K562 (cell line): Measurements from ENCODE around the gene TWSG1. TPM values are rescaled to one million over a fixed set of nuclear protein-coding genes. Genes with fewer than 3 reads are reported as not detected.
"Not testable (repeated sequence)": the region's sequence is repeated elsewhere in the genome, so short reads cannot be mapped to it uniquely, and the experiment has no call there.

Source experiments
- ATAC-seq: fragments of 200-7000 bp; cut with Tn5 transposase; 3 replicates; pipeline ENCODE4 v1.9.1; 2020; ENCODE audit warnings: moderate library complexity
- BruUV-seq: library from RNA; stranded (reverse); fragments of 400-500 nt; replicated peaks from 2 replicates; lab custom pipeline; 2021; lab: Mats Ljungman, UMichigan
- CTCF ChIA-PET: fragments of 300-600 bp; formaldehyde crosslinking; extraction: SDS; loops from one replicate; lab custom pipeline; 2021; ENCODE audit warnings: low intra/inter-chr PET ratio; lab: Yijun Ruan, JAX
- POLR2A ChIA-PET: fragments of 300-600, 350-650 bp; sonication (Branson Sonifier 250); formaldehyde crosslinking; extraction: SDS; loops from one replicate; lab custom pipeline; 2021; ENCODE audit warnings: antibody characterized with exemption, inconsistent platforms; lab: Yijun Ruan, JAX
- DNase-seq, 4 experiments: peaks; one replicate each; pipeline versions ENCODE4 v3.0.0 to v3.0.0-alpha.2; 2011 to 2018; ENCODE audit warnings: low spot score in 3 of 4, mixed read lengths in 3 of 4; ENCODE audit errors: extremely low read depth in 1 of 4
- FAIRE-seq: peaks from 2 replicates; lab custom pipeline; 2011; peaks lifted over from hg19 to GRCh38; lab: Jason Lieb, UNC
- H2AFZ ChIP-seq: 2 replicates; pipeline ENCODE4 v1.6.0; 2011; ENCODE audit warnings: low read depth, low read length, control low read depth, inconsistent platforms
- H3K27ac ChIP-seq: fragments of 200-600 bp; 3 replicates; pipeline ENCODE4 v1.8.0; 2011; ENCODE audit warnings: low read depth, mild to moderate bottlenecking, control low read depth, inconsistent platforms, low read length, moderate library complexity, mixed read lengths; ENCODE audit errors: extremely low read depth
- H3K27me3 ChIP-seq, 2 experiments: fragments of 300-600 bp in 1 of 2; 2 replicates in 1 of 2; 3 replicates in 1 of 2; pipeline versions ENCODE4 v1.6.0 to v1.8.0; 2011; ENCODE audit warnings: inconsistent platforms in 2 of 2, low read length in 2 of 2, mild to moderate bottlenecking in 1 of 2, mixed read lengths in 1 of 2, moderate library complexity in 1 of 2; ENCODE audit not compliant: control insufficient read depth in 2 of 2, insufficient read depth in 2 of 2
- H3K36me3 ChIP-seq: fragments of 300-600 bp; 3 replicates; pipeline ENCODE4 v1.8.0; 2011; ENCODE audit warnings: mild to moderate bottlenecking, low read length, inconsistent platforms; ENCODE audit not compliant: control insufficient read depth, insufficient read depth
- H3K4me1 ChIP-seq, 2 experiments: fragments of 200-600 bp in 1 of 2; replicated peaks in 1 of 2; 2 replicates in 1 of 2; 3 replicates in 1 of 2; pipeline versions ENCODE4 v1.5.1 to v1.8.0; 2011; ENCODE audit warnings: inconsistent platforms in 2 of 2, low read length in 2 of 2, mild to moderate bottlenecking in 1 of 2, mixed read lengths in 1 of 2, moderate library complexity in 1 of 2; ENCODE audit not compliant: control insufficient read depth in 2 of 2, insufficient read depth in 2 of 2
- H3K4me2 ChIP-seq: 2 replicates; pipeline ENCODE4 v1.6.1; 2011; ENCODE audit warnings: low read length, control low read depth, inconsistent platforms, mixed read lengths; ENCODE audit not compliant: insufficient read depth
- H3K4me3 ChIP-seq: fragments of 200-600 bp; sonication (generic), shearing (Covaris generic); 2 replicates; pipeline ENCODE4 v1.5.1; 2016; ENCODE audit warnings: control low read depth, inconsistent platforms
- H3K79me2 ChIP-seq: fragments of 200-600 bp; 3 replicates; pipeline ENCODE4 v1.8.0; 2011; ENCODE audit warnings: low read length, inconsistent platforms; ENCODE audit not compliant: control insufficient read depth, insufficient read depth
- H3K9ac ChIP-seq, 2 experiments: 2 replicates each; pipeline versions ENCODE4 v1.6.0 to v1.6.1; 2011; ENCODE audit warnings: low read depth in 2 of 2, low read length in 2 of 2, control low read depth in 1 of 2, inconsistent platforms in 1 of 2, mild to moderate bottlenecking in 1 of 2, mixed read lengths in 1 of 2; ENCODE audit not compliant: insufficient read depth in 1 of 2
- H3K9me1 ChIP-seq: one replicate; pipeline ENCODE4 v1.6.0; 2011; ENCODE audit warnings: inconsistent platforms, mild to moderate bottlenecking, low read length, moderate library complexity; ENCODE audit not compliant: control insufficient read depth, insufficient read depth
- H3K9me3 ChIP-seq: replicated peaks from 2 replicates; pipeline ENCODE4 v1.5.1; 2011; ENCODE audit warnings: low read depth, low read length, inconsistent platforms; ENCODE audit not compliant: control insufficient read depth, insufficient read depth
- H4K20me1 ChIP-seq: replicated peaks from 2 replicates; pipeline ENCODE4 v1.6.1; 2011; ENCODE audit warnings: low read length, inconsistent platforms, mixed read lengths; ENCODE audit not compliant: control insufficient read depth, insufficient read depth
- CEBPB ChIP-seq: fragments of 450-650 bp; IDR thresholded peaks from 2 replicates; pipeline ENCODE4 v1.6.1; 2016; ENCODE audit warnings: missing genetic modification characterization, missing compliant biosample characterization
- L3MBTL2 ChIP-seq: fragments of 450-650 bp; IDR thresholded peaks from 2 replicates; pipeline ENCODE4 v1.6.1; 2016; ENCODE audit warnings: mild to moderate bottlenecking, moderate library complexity
- PURB ChIP-seq: sonication (generic); formaldehyde crosslinking; IDR thresholded peaks from 2 replicates; pipeline ENCODE4 v1.9.0; 2021; ENCODE audit warnings: low read depth, mild to moderate bottlenecking, missing genetic modification reagents
- ZHX1 ChIP-seq: fragments of 150-350 bp; conservative IDR thresholded peaks from 2 replicates; pipeline ENCODE4 v1.6.1; 2014; ENCODE audit warnings: low read length
- WGBS: fragments of 100-300 bp; shearing (Covaris generic); methylation state at CpG from one replicate; pipeline ENCODE4 v1.1.6; 2016; ENCODE audit warnings: low coverage, mixed read lengths; ENCODE audit not compliant: insufficient coverage; ENCODE audit errors: missing lambda C conversion rate; 5-methylcytosine and 5-hydroxymethylcytosine counted together
- in situ Hi-C: fragments of 300-500 bp; cut with MboI; formaldehyde crosslinking; loops from 4 replicates; pipeline ENCODE4 v1.15.0; 2018; ENCODE audit warnings: inconsistent platforms, mixed read lengths
- intact Hi-C: fragments of 100-400 bp; cut with micrococcal nuclease; formaldehyde crosslinking; loops from 2 replicates; pipeline ENCODE4 v1.14.2; 2022
- polyA plus RNA-seq, 8 experiments: library from polyadenylated mRNA; depleted of rRNA in 4 of 8; stranded (reverse) in 5 of 8; unstranded in 3 of 8; fragments of >200 nt; fragmentation: Nextera tagmentation in 2 of 8; fragmentation: Illumina TruSeq in 1 of 8; extraction: Ambion mirVana in 2 of 8; extraction: Trizol in 1 of 8; gene quantifications; 2 replicates each; pipeline versions ENCODE4 v1.2.1 to v1.2.3, GENCODE V29; 2011 to 2014; ENCODE audit warnings: inconsistent platforms in 1 of 8, missing spikeins in 1 of 8
- total RNA-seq, 7 experiments: library from RNA; depleted of rRNA in 6 of 7; stranded (reverse); fragments of >200 nt in 6 of 7; fragmentation: Illumina TruSeq in 2 of 7; extraction: Trizol in 2 of 7; gene quantifications; 2 replicates each; pipeline versions ENCODE4 v1.2.1 to v1.2.3, GENCODE V29; 2011 to 2021; ENCODE audit warnings: low replicate concordance in 1 of 7

The TWSG1 gene
- total and polyA plus RNA-seq, 9 of the 15 experiments (the other 6 are each of a cell fraction or from before 2014, with no cell fraction given): 10.4 to 37.2 (median 25.1) TPM

- Histone ChIP-seq H3K9me1 (no peaks in the 10 kb centered on the region), H3K27ac (no peak overlapping the region), H2AFZ (no peak overlapping the region), H3K79me2 (no peaks in the 10 kb centered on the region), H3K36me3 (no peaks in the 10 kb centered on the region), H3K4me3 (no peak overlapping the region), H4K20me1 (no peaks in the 10 kb centered on the region), H3K4me1 (peaks cover under 1 to 4% of the 10 kb centered on the region in 2 experiments; a peak in 2 of 5 replicates), H3K9me3 (peaks cover 5% of the 10 kb centered on the region; the same call in 1 of the 2 replicates), H3K4me2 (no peak overlapping the region), H3K27me3 (no peaks in the 10 kb centered on the region), H3K9ac (no peak overlapping the region)
- intact Hi-C loops (no loop called here), in situ Hi-C loops (no loop called here)
- BruUV-seq: no TSS peak
- ChIA-PET CTCF (no interaction called here), POLR2A (interaction anchor here (0.9 kb wide), 1 partner anchor 9 kb away, joined by 3 read pairs; no protein-coding TSS in a partner anchor)
- FAIRE-seq (no peak), DNase-seq (no peak), ATAC-seq (no peak)
- WGBS: 50% methylated on average over 6 of the region's 6 CpGs
- TF ChIP-seq PURB (CRISPR knock-in tag) (no peak), L3MBTL2 (no peak), CEBPB (tag) (0 out of 2 replicates have a peak, but pooled peaks have one; percentile 30)
Observed at GRCh38 chr18:9428862-9429661, 94.5 kb downstream of the TWSG1 start.

GRCh38 chr18:9429662-9429993 is 95.1 kb downstream of the TWSG1 start:
- TF ChIP-seq CEBPB (tag) (0 out of 2 replicates have a peak, but pooled peaks have one; percentile 3), ZHX1 (no peak)
- Histone ChIP-seq H3K27ac (no peak overlapping the region), H3K9me1 (no peaks in the 10 kb centered on the region), H3K27me3 (no peaks in the 10 kb centered on the region), H3K4me1 (peaks cover 4 to 5% of the 10 kb centered on the region in 2 experiments; a peak in 2 of 5 replicates), H3K4me3 (no peak overlapping the region), H3K9ac (no peak overlapping the region), H3K9me3 (peaks cover 3% of the 10 kb centered on the region; the same call in 1 of the 2 replicates), H4K20me1 (no peaks in the 10 kb centered on the region), H3K4me2 (no peak overlapping the region), H3K36me3 (no peaks in the 10 kb centered on the region), H3K79me2 (no peaks in the 10 kb centered on the region), H2AFZ (0 out of 2 replicates have a peak overlapping the region, but pooled peaks have one; percentile 5)
- intact Hi-C loops (no loop called here), in situ Hi-C loops (no loop called here)
- WGBS: 11% methylated on average over 3 of the region's 3 CpGs
- no TSS peak for BruUV-seq
- CTCF ChIA-PET: no interaction called here
- POLR2A ChIA-PET: interaction anchor here (0.9 kb wide), 1 partner anchor 9 kb away, joined by 3 read pairs; no protein-coding TSS in a partner anchor
- no peak for FAIRE-seq
- ATAC-seq: no peak
- DNase-seq: no peak

GRCh38 chr18:9430315-9430714 is 95.7 kb downstream of the TWSG1 start:
- CTCF ChIA-PET: not testable (repeated sequence)

More at GRCh38 chr18:9430315-9430714, 95.7 kb downstream of the TWSG1 start:
- H4K20me1 ChIP-seq, H2AFZ ChIP-seq, H3K9me3 ChIP-seq, FAIRE-seq, ATAC-seq, H3K36me3 ChIP-seq, H3K79me2 ChIP-seq, H3K27ac ChIP-seq, H3K4me2 ChIP-seq, H3K9me1 ChIP-seq, H3K9ac ChIP-seq, H3K4me1 ChIP-seq, BruUV-seq, POLR2A ChIA-PET, intact Hi-C loops, H3K27me3 ChIP-seq, H3K4me3 ChIP-seq, in situ Hi-C loops, DNase-seq: not testable (repeated sequence)
- 87% methylated on average over 10 of the region's 22 CpGs for WGBS
